Transverse colon (tissue), 4 donors: ENCODE results near the gene TRAK1. TPM values are rescaled to one million over a fixed set of nuclear protein-coding genes. Genes with fewer than 3 reads are reported as not detected.

ENCODE experiments used
- DNase-seq: peaks from one replicate; pipeline ENCODE4 v3.0.0-alpha.2; 2019
- H3K27ac ChIP-seq, 4 donors: fragments of 200-600 bp; sonication (generic); 2 replicates each; pipeline ENCODE4 v1.5.1; 2016 to 2018; ENCODE audit warnings: inconsistent platforms in 4 of 4
- H3K27me3 ChIP-seq: fragments of 200-600 bp; sonication (generic); 2 replicates; pipeline ENCODE4 v1.5.1; 2017; ENCODE audit warnings: inconsistent platforms
- H3K36me3 ChIP-seq, 4 donors: fragments of 200-600 bp; sonication (generic); 2 replicates each; pipeline ENCODE4 v1.5.1; 2017 to 2019; ENCODE audit warnings: inconsistent platforms in 4 of 4
- H3K4me1 ChIP-seq, 4 donors: fragments of 200-600 bp; sonication (generic); 2 replicates each; pipeline ENCODE4 v1.5.1; 2017 to 2020; ENCODE audit warnings: inconsistent platforms in 4 of 4
- H3K4me3 ChIP-seq, 4 donors: fragments of 200-600 bp; sonication (generic); 1 replicate in 1 of 4; 2 replicates in 3 of 4; pipeline versions ENCODE4 v1.5.1 to v1.6.1; 2017 to 2019; ENCODE audit warnings: inconsistent platforms in 4 of 4
- H3K9me3 ChIP-seq, 2 donors: fragments of 200-600 bp; sonication (generic); 2 replicates each; pipeline ENCODE4 v1.5.1; 2017 to 2019; ENCODE audit warnings: inconsistent platforms in 2 of 2
- CTCF ChIP-seq, 5 experiments: fragments of 200-600 bp in 3 of 5; fragments of 450-650 bp in 2 of 5; sonication (generic) in 3 of 5; IDR thresholded peaks; 1 replicate in 2 of 5; 2 replicates in 3 of 5; pipeline ENCODE4 v1.5.1; 2016 to 2017; ENCODE audit warnings: antibody characterized with exemption in 5 of 5, inconsistent platforms in 3 of 5, mild to moderate bottlenecking in 2 of 5, moderate library complexity in 1 of 5
- EP300 ChIP-seq: sonication (generic); formaldehyde crosslinking; IDR thresholded peaks from one replicate; pipeline ENCODE4 v1.6.1; 2017; ENCODE audit warnings: antibody characterized with exemption, low read depth
- POLR2A ChIP-seq: fragments of 450-650 bp; IDR thresholded peaks from one replicate; pipeline ENCODE4 v1.6.1; 2016; ENCODE audit warnings: antibody characterized with exemption, mild to moderate bottlenecking, moderate library complexity
- POLR2AphosphoS5 ChIP-seq, 3 donors: sonication (generic); formaldehyde crosslinking; IDR thresholded peaks; one replicate each; pipeline ENCODE4 v1.6.1; 2016; ENCODE audit warnings: antibody characterized with exemption in 3 of 3
- WGBS, 2 donors: methylation state at CpG; one replicate each; pipeline ENCODE4 v1.1.5; 2018; ENCODE audit warnings: low coverage in 1 of 2; 5-methylcytosine and 5-hydroxymethylcytosine counted together
- in situ Hi-C, 4 donors: fragments of 200-750 bp; cut with MboI; loops; one replicate each; pipeline versions ENCODE4 v1.15.0 to v1.15.1; 2017; ENCODE audit warnings: low sequenced_read_pairs in 3 of 4, low pct_ligation_motif_present in 1 of 4, low pct_unique_long_range_greater_than_20kb in 1 of 4
- intact Hi-C: fragments of 100-400 bp; cut with DNase I; formaldehyde crosslinking; loops from one replicate; pipeline ENCODE4 v1.15.1; 2023; ENCODE audit warnings: low total_unique reads
- small RNA-seq, 4 donors: library from RNA; depleted of rRNA; stranded (forward); fragments of <200 nt; gene quantifications; one replicate each; pipeline ENCODE3, GENCODE V24; 2016
- total RNA-seq, 4 donors: library from RNA; depleted of rRNA; stranded (reverse); fragments of >200 nt; gene quantifications; one replicate each; pipeline ENCODE4 v1.1.0, GENCODE V29; 2016

The TRAK1 gene
- total RNA-seq, 4 donors from 2014 or later, result 91.7 to 247 (median 115) TPM

- H3K27me3 ChIP-seq, result peaks cover 14% of the 10 kb centered on the region
- H3K9me3 ChIP-seq, result no peaks in the 10 kb centered on the region
- no peak overlapping the region for H3K27ac ChIP-seq
- H3K4me1 ChIP-seq, result no peaks in the 10 kb centered on the region
- no peak overlapping the region for H3K4me3 ChIP-seq
- DNase-seq, result no peak
- in situ Hi-C loops, result no loop called here
- TF ChIP-seq POLR2AphosphoS5 (IDR thresholded peaks at IDR 0.05), result no peak
- no peak for TF ChIP-seq POLR2A
- TF ChIP-seq CTCF (IDR thresholded peaks at IDR 0.05), result no peak
- no peak for TF ChIP-seq EP300
- intact Hi-C loops, result no loop called here
- H3K36me3 ChIP-seq, result no peaks in the 10 kb centered on the region
Measured at GRCh38 chr3:42271786-42272185, 180.6 kb downstream of the TRAK1 start.

- intact Hi-C loops, result no loop called here
- no peak for TF ChIP-seq CTCF (IDR thresholded peaks at IDR 0.05)
- TF ChIP-seq POLR2AphosphoS5 (IDR thresholded peaks at IDR 0.05), result no peak
- H3K4me1 ChIP-seq, result no peaks in the 10 kb centered on the region
- H3K27me3 ChIP-seq, result peaks cover 3% of the 10 kb centered on the region
- no peak overlapping the region for H3K4me3 ChIP-seq
- H3K9me3 ChIP-seq, result no peaks in the 10 kb centered on the region
- 43 to 50% methylated on average over 2 of the region's 2 CpGs for WGBS, 2 donors
- in situ Hi-C loops, result no loop called here
- H3K27ac ChIP-seq, result no peak overlapping the region
- no peaks in the 10 kb centered on the region for H3K36me3 ChIP-seq
- no peak for DNase-seq
Measured at GRCh38 chr3:42273361-42273760, 182.2 kb downstream of the TRAK1 start.

- Histone ChIP-seq H3K4me3 (no peak overlapping the region), H3K27ac (no peak overlapping the region), H3K9me3 (no peaks in the 10 kb centered on the region), H3K27me3 (no peaks in the 10 kb centered on the region), H3K36me3 (no peaks in the 10 kb centered on the region), H3K4me1 (no peaks in the 10 kb centered on the region)
- in situ Hi-C loops, result no loop called here
- intact Hi-C loops, result no loop called here
- DNase-seq, result no peak
- TF ChIP-seq POLR2AphosphoS5 (IDR thresholded peaks at IDR 0.05) (no peak), POLR2A (no peak), CTCF (IDR thresholded peaks at IDR 0.05) (no peak), EP300 (no peak)
Measured at GRCh38 chr3:42274266-42274665, 183.1 kb downstream of the TRAK1 start.

- Histone ChIP-seq H3K27me3 (no peaks in the 10 kb centered on the region), H3K27ac (no peak overlapping the region), H3K4me3 (no peak overlapping the region), H3K9me3 (peaks cover 0 to 4% of the 10 kb centered on the region in 2 donors), H3K4me1 (no peaks in the 10 kb centered on the region), H3K36me3 (no peaks in the 10 kb centered on the region)
- WGBS, 2 donors, result 64% methylated on average over 1 of the region's 1 CpG; no CpG with 5 or more reads in 1 of the 2 donors
- in situ Hi-C loops (no loop called here), intact Hi-C loops (no loop called here)
- TF ChIP-seq POLR2AphosphoS5 (IDR thresholded peaks at IDR 0.05) (no peak), POLR2A (no peak), CTCF (IDR thresholded peaks at IDR 0.05) (no peak), EP300 (no peak)
- DNase-seq, result no peak
Measured at GRCh38 chr3:42275217-42275616, 184.1 kb downstream of the TRAK1 start.

Small RNAs within 50 kb of the gene (small RNA-seq; reads per million reads assigned to genes)
- gene RNU4-78P, result 0 to 0.12 (median 0) reads per million in 4 donors

Other genes starting within 250 kb of the TRAK1 start
- 10 to 100 TPM in 2 of 4 donors, 1 to 10 TPM in 2; 4.1 to 19.2 (median 11.7) TPM for gene ULK4, start 129.3 kb upstream of the TRAK1 start, total RNA-seq
- 1 to 10 TPM in 3 of 4 donors, not detected in 1; 1.4 to 2.2 (median 1.9) TPM for gene CCK, start 174.8 kb downstream of the TRAK1 start, total RNA-seq